Measurements from ENCODE around the gene HS2ST1. TPM values are rescaled to one million over a fixed set of nuclear protein-coding genes. Genes with fewer than 3 reads are reported as not detected.

The HS2ST1 gene
- total and polyA plus RNA-seq, 2 donors (not counting 3 experiments of a cell fraction or from before 2014, with no cell fraction given) = 5.5 to 31.2 TPM

DNA sequence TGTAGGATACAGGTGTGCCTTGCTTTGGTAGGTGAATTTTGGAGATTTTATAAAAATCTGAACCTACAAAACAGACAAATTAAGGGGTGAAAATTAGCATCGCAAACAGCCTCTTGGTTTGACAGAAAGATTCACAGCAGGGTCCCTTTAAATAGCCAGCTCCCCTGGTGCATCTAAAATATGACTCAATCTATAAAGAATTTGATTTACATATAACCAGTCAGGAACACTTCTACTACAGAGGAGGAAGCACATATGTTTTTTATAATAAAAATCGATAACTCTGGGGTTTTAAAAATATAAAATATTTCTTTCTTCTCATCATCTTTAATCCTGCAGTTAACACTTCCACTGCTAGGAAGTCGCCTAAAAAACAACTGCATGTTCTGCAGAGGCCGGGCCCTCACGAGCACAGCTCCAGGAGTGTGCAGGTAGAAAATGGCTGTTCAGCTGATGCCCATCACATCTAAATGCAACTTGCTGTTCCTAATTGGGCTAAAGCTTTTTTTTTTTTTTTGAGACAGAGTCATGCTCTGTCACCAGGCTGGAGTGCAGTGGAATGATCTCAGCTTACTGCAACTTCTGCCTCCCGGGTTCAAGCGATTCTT is 203.4 kb downstream of the HS2ST1 start:
- Histone ChIP-seq H3K4me3 (replicated peaks in 1 of 3; ENCODE audit: insufficient read depth in 1 of 3, low read depth in 1 of 3, low read length in 3 of 3) (no peak overlapping the region), H3K9me1 (replicated peaks; ENCODE audit: control insufficient read depth, extremely low read depth, insufficient read depth, low read length) (no peaks in the 10 kb centered on the region), H3K4me1 (ENCODE audit: control insufficient read depth, extremely low read depth, insufficient read depth, low read length) (no peaks in the 10 kb centered on the region), H3K36me3 (ENCODE audit: control insufficient read depth in 2 of 2, extremely low read depth in 1 of 2, insufficient read depth in 2 of 2, low read length in 2 of 2) (no peaks in the 10 kb centered on the region), H3K4me2 (ENCODE audit: insufficient read depth, low read length) (no peak overlapping the region), H3K9ac (replicated peaks; ENCODE audit: extremely low read depth, insufficient read depth, low read length) (no peak overlapping the region), H3K27ac (ENCODE audit: insufficient read depth, low read depth, low read length) (no peak overlapping the region), H2AFZ (ENCODE audit: low read depth, low read length) (no peak overlapping the region), H3K27me3 (ENCODE audit: control insufficient read depth in 2 of 2, insufficient read depth in 2 of 2, low read length in 2 of 2) (no peaks in the 10 kb centered on the region), H3K79me2 (ENCODE audit: control insufficient read depth, insufficient read depth, low read length) (no peaks in the 10 kb centered on the region), H3K9me3 (replicated peaks; ENCODE audit: control insufficient read depth, insufficient read depth, low read length) (no peaks in the 10 kb centered on the region), H4K20me1 (replicated peaks; ENCODE audit: control insufficient read depth, extremely low read depth, insufficient read depth, low read length) (no peaks in the 10 kb centered on the region)
- TF ChIP-seq POLR2A (IDR thresholded peaks at IDR 0.05; ENCODE audit: low read depth, low read length) (no peak), GATA2 (IDR thresholded peaks at IDR 0.05; ENCODE audit: insufficient read depth, insufficient read length, low read depth, low read length) (no peak), EZH2 (IDR thresholded peaks at IDR 0.05; ENCODE audit: borderline replicate concordance, low read depth, low read length, severe bottlenecking) (no peak), JUN (IDR thresholded peaks at IDR 0.05; ENCODE audit: borderline replicate concordance, insufficient read depth, insufficient read length, low read depth) (no peak), MYC (IDR thresholded peaks at IDR 0.05; ENCODE audit: low read depth, low read length) (no peak), POLR2AphosphoS5 (IDR thresholded peaks at IDR 0.05; ENCODE audit: insufficient read depth, low read depth, low read length) (no peak), FOS (IDR thresholded peaks at IDR 0.05; ENCODE audit: borderline replicate concordance, insufficient read depth, low read length) (no peak)
- TF ChIP-seq, protein P1, sequence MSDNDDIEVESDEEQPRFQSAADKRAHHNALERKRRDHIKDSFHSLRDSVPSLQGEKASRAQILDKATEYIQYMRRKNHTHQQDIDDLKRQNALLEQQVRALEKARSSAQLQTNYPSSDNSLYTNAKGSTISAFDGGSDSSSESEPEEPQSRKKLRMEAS (IDR thresholded peaks at IDR 0.05; ENCODE audit: insufficient read depth, insufficient read length) = no peak
- TF ChIP-seq, protein P2, sequence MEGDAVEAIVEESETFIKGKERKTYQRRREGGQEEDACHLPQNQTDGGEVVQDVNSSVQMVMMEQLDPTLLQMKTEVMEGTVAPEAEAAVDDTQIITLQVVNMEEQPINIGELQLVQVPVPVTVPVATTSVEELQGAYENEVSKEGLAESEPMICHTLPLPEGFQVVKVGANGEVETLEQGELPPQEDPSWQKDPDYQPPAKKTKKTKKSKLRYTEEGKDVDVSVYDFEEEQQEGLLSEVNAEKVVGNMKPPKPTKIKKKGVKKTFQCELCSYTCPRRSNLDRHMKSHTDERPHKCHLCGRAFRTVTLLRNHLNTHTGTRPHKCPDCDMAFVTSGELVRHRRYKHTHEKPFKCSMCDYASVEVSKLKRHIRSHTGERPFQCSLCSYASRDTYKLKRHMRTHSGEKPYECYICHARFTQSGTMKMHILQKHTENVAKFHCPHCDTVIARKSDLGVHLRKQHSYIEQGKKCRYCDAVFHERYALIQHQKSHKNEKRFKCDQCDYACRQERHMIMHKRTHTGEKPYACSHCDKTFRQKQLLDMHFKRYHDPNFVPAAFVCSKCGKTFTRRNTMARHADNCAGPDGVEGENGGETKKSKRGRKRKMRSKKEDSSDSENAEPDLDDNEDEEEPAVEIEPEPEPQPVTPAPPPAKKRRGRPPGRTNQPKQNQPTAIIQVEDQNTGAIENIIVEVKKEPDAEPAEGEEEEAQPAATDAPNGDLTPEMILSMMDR (IDR thresholded peaks at IDR 0.05; ENCODE audit: extremely low read depth in 1 of 2, insufficient read depth in 1 of 2, low read depth in 1 of 2, low read length in 2 of 2) = no peak
- ChIA-PET POLR2A (no interaction called here), CTCF (interaction anchor here (1.0 kb wide), 1 partner anchor 284 kb away, joined by 3 read pairs; no protein-coding TSS in a partner anchor)
- intact Hi-C loops (cut with micrococcal nuclease) (no loop called here), dilution Hi-C loops (cut with MboI; ENCODE audit: extremely low pct_ligation_motif_present, low sequenced_read_pairs) (no loop called here)
- BruUV-seq (replicated peaks) = no TSS peak
- FAIRE-seq = no peak
- DNase-seq (ENCODE audit: low read depth, low spot score) = no peak
